GM18951 (cell line): Measurements from ENCODE around the gene BBS4.
"Not testable (repeated sequence)": the region's sequence is repeated elsewhere in the genome, so short reads cannot be mapped to it uniquely, and the experiment has no call there.

Experiments
- POLR2A ChIP-seq: IDR thresholded peaks from 4 replicates; pipeline ENCODE4 v1.6.1; 2011; ENCODE audit warnings: mild to moderate bottlenecking; ENCODE audit not compliant: insufficient read length, insufficient read depth; ENCODE audit errors: extremely low read depth
- in situ Hi-C: fragments of 300-500 bp; cut with MboI; formaldehyde crosslinking; loops from one replicate; pipeline ENCODE4 v1.12.0; 2022; ENCODE audit warnings: low sequenced_read_pairs, mixed read lengths, inconsistent platforms; ENCODE audit not compliant: unreplicated experiment

The BBS4 gene

GRCh38 chr15:72671525-72671924 is 14.5 kb upstream of the BBS4 start:
- TF ChIP-seq POLR2A: no peak
- in situ Hi-C loops: no loop called here

DNA sequence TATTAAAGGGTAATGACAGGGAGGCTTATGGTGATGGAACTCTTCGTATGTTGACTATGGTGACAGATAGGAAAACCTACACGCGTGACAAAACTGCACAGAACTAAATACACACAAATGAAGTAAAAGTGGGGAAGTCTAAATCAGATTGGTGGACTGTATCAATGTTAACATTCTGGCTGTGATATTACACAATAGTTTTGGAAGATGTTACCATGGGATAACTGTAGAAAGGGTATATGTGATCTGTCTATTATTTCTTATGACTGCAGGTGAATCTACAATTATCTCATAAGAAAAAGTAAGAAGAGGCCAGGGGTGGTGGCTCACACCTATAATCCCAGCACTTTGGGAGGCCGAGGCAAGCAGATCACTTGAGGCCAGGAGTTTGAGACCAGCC is 9.2 kb upstream of the BBS4 start:
- TF ChIP-seq POLR2A: no peak
- in situ Hi-C loops: no loop called here

GRCh38 chr15:72680931-72681330 is 5.1 kb upstream of the BBS4 start:
- TF ChIP-seq POLR2A: no peak

GRCh38 chr15:72682772-72683171 is 3.2 kb upstream of the BBS4 start:
- TF ChIP-seq POLR2A: no peak
- in situ Hi-C loops: no loop called here

More at GRCh38 chr15:72680931-72681330, 5.1 kb upstream of the BBS4 start:
- in situ Hi-C loops: no loop called here

- no peak for TF ChIP-seq POLR2A
Observed at GRCh38 chr15:72685301-72685924, 594 bp upstream of the BBS4 start.

DNA sequence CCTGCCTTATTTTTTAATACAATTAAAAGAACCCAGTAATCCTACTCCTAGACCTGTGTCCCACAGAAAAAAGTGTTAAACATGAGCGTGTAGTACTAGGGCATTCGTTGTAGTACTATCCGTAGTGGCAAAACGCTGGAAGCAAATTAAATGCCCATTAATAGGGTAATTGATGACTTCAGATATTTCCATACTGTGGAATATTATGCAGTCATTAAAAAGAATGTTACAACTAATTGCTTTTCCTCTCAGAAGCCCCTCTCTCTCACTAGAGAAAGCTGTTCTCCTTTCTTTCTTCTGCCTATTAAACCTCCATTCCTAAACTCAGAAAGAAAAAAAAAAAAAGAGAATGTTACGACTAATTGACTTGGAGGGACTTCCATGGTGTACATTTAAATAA is 2.7 kb downstream of the BBS4 start:
- in situ Hi-C loops: no loop called here
- TF ChIP-seq POLR2A: no peak

More at GRCh38 chr15:72685301-72685924, 594 bp upstream of the BBS4 start:
- in situ Hi-C loops: no loop called here

GRCh38 chr15:72690938-72691337 is 4.9 kb downstream of the BBS4 start:
- in situ Hi-C loops: no loop called here
- no peak for TF ChIP-seq POLR2A

GRCh38 chr15:72698938-72699337 is 12.9 kb downstream of the BBS4 start:
- in situ Hi-C loops: no loop called here
- TF ChIP-seq POLR2A: no peak

DNA sequence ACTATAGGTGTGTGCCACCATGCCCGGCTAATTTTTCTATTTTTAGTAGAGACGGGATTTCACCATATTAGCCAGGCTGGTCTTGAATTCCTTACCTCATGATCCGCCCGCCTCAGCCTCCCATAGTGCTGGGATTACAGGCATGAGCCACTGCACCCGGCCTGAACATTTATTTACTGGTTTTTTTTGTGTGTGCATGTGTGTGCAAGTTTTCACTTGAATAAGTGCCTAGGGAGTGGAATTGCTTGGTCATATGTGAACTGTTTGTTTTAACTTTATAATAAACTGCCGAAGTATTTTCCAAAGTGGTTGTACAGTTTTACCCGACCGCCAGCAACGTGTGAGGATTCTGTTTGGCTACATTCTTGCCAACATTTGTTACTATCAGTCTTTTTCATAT is 14.1 kb downstream of the BBS4 start:
- no peak for TF ChIP-seq POLR2A
- in situ Hi-C loops: no loop called here

DNA sequence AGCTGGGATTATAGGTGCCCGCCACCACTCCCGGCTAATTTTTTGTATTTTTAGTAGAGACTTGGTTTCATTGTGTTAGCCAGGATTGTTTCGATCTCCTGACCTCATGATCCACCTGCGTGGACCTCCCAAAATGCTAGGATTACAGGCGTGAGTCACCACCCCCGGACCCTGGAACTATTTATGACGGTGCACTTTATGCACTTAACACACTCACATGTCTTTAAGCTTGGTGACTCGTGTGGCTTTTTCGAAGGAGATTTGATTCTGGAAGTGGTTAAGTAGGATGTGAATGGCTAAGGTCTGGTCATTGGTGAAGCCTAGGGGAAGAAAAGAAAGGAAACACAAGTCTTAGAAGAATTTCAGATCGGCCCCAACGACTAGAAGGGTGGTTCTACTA is 20.3 kb downstream of the BBS4 start:
- no peak for TF ChIP-seq POLR2A
- in situ Hi-C loops: no loop called here

- in situ Hi-C loops: not testable (repeated sequence)
Observed at GRCh38 chr15:72708551-72709303, 22.7 kb downstream of the BBS4 start.

DNA sequence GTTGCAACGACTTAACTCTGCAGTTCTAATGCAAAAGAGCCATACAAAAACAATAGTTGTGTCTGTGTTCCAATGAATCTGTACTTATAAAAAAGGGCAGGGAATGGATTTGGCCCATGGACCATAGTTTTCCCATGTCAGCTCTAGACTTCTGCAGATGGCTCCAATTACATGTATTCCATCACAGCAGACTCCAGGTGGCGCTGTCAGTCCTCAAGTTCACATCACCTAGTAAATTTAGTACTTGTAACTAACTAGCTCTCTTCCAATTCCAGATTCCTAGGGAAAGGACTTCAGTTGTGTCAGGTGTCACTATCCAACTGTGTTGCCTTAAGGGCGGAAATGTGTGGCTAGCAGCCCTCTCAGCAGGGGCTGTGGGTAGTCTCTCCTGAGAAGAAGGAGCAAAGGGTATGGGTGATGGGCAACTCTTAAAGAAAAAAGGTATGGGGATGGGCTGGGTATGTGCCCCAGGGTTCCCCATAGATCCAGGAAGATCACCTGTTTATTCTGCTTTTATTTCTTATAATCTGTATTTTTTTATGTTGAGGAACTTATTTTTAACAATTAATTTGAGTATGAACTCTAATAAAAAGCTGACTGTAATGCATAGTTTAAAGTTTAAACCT is 36.2 kb downstream of the BBS4 start:
- in situ Hi-C loops: no loop called here
- TF ChIP-seq POLR2A: no peak

DNA sequence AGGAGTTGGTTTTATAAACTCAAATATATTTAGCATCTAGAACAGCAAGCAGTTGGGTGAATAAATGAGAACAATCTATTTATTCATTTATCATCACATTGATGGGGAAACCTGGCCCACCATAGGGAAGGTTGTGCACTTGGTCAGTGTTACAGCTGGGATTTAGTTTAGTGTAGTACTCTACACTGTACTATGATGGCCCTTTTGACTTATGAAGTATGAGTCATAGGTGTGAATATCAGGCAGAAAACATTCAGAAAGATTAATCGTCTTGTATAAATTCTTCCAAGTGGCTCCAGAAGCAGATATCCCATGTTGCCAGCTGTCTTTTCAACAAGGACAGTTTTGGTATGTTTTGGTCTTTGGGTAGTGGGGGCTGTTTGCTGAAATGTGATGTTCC is 38.0 kb downstream of the BBS4 start:
- TF ChIP-seq POLR2A: no peak
- in situ Hi-C loops: no loop called here

DNA sequence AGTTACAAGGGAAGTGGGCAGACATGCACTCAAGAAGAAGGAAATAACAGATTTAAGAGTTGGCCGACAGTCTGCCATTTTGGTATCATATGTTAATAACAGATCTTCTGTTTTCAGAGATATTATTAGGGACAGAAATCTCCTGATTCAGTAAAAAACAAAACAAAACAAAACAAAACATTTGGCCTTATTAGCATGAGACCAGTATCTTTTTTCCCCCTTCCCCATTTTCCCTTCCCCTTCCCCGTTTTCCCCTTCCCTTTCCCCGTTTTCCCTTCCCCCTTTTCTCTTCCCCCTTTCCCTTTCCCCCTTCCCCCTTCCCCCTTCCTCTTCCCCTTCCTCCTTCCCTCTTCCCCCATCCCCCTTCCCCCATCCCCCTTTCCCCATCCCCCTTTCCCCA is 39.4 kb downstream of the BBS4 start:
- in situ Hi-C loops: no loop called here

DNA sequence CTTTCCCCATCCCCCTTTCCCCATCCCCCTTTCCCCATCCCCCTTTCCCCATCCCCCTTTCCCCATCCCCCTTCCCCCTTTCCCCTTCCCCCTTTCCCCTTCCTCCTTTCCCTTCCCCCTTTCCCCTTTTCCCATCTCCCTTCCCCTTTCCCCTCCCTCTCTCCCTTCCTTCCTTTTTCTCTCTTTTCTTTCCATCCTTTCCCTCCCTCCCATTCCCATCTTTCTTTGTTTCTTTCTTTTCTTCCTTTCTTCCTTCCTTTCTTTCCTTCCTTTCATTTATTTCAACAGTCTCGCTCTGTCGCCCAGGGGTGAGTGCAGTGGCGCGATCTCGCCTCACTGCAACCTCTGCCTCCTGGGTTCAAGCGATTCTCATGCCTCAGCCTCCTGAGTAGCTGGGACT is 39.8 kb downstream of the BBS4 start:
- in situ Hi-C loops: not testable (repeated sequence)

More for the DNA sequence above, 39.4 kb downstream of the BBS4 start:
- no peak for TF ChIP-seq POLR2A
